Cardiac fibroblast (primary cell): ENCODE data around the gene RPL22.

Experiments used
- DNase-seq, 2 donors: peaks; one replicate each; pipeline versions ENCODE4 v3.0.0 to v3.0.0-alpha.2; 2010; ENCODE audit warnings: low read depth in 2 of 2
- H3K4me3 ChIP-seq, 2 donors: replicated peaks in 1 of 2; 1 replicate in 1 of 2; 2 replicates in 1 of 2; pipeline ENCODE4 v1.5.1; 2011; ENCODE audit warnings: low read depth in 2 of 2, low read length in 2 of 2, mild to moderate bottlenecking in 2 of 2, moderate library complexity in 1 of 2
- TF ChIP-seq, protein P1 (sequence below): IDR thresholded peaks from one replicate; pipeline ENCODE4 v1.5.1; 2011; ENCODE audit warnings: low read depth, mild to moderate bottlenecking, low read length, inconsistent platforms

Gene RPL22

DNA sequence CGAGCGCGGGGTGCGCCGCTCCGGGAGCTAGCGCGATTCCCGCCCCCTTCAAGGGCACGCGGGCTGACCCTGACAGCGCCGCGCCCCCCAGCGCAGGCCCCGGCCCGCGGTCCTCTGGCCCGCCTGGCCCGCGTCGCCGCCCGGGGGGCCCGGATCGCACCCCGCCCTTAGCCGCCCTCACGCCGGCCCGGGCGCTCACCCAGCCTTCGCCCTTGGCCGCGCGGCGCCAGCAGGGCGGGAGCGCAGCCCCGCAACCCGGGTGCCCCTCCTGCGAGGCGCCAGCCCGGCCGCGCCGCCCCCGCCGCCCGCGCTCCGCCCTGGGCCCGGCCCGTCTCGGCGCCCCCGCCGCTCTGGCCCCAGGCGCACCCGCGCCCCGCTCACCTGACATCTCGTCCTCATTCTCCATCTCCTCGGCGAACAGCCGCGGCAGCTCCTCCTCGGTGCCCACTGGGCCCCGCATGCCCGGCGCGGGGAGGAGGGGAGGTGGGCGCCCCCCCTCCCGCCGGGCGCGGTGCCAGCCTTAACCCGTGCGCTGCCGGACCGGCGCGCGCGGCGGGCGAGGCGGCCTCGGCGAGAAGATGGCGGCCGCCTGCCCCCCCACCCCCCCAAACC lies 19.7 kb downstream of the RPL22 start:
- TF ChIP-seq, protein P1, sequence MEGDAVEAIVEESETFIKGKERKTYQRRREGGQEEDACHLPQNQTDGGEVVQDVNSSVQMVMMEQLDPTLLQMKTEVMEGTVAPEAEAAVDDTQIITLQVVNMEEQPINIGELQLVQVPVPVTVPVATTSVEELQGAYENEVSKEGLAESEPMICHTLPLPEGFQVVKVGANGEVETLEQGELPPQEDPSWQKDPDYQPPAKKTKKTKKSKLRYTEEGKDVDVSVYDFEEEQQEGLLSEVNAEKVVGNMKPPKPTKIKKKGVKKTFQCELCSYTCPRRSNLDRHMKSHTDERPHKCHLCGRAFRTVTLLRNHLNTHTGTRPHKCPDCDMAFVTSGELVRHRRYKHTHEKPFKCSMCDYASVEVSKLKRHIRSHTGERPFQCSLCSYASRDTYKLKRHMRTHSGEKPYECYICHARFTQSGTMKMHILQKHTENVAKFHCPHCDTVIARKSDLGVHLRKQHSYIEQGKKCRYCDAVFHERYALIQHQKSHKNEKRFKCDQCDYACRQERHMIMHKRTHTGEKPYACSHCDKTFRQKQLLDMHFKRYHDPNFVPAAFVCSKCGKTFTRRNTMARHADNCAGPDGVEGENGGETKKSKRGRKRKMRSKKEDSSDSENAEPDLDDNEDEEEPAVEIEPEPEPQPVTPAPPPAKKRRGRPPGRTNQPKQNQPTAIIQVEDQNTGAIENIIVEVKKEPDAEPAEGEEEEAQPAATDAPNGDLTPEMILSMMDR = no peak
- no peak for DNase-seq
- H3K4me3 ChIP-seq = no peak overlapping the region

DNA sequence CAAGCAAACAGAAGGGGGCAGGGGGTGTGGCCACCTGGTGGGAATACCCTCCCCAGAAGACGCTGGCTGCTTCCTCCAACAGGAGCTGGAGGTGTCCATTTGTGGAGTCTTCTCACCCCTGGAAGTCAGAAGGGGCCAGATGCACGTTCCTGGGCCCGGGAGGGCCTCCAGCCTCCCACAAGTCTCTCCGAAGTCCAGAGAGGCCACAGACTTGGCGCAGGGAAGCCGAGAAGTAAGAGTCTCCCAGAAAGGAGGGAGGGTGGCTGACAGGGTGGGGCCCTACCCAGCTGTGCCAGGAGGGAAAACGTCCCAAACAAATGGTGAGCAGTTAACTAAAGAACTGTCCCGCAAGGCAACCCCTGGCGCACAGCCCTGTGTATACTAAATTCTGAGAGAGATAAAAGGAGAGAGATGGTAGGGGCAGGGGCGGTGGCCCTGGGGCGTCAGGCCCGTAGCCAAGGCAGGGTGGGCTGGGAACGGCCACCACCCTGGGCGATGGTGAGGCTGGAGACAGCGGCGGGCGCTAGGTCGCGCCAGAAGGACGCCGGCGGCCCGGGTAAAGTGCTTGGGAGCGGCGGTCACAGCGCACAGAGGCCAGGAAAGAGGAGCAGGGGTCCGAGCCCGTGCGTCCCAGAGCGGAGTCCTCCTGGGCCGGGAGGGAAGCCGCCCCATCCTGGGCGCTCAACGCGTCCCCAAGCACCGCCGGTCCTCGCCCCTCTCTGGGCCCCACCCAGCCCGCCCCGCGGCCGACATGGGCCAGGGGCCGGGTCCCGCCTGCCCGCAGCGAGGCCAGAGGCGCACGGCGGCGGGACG lies 20.4 kb downstream of the RPL22 start:
- H3K4me3 ChIP-seq = no peak overlapping the region
- TF ChIP-seq, protein P1 = no peak
- DNase-seq = no peak

DNA sequence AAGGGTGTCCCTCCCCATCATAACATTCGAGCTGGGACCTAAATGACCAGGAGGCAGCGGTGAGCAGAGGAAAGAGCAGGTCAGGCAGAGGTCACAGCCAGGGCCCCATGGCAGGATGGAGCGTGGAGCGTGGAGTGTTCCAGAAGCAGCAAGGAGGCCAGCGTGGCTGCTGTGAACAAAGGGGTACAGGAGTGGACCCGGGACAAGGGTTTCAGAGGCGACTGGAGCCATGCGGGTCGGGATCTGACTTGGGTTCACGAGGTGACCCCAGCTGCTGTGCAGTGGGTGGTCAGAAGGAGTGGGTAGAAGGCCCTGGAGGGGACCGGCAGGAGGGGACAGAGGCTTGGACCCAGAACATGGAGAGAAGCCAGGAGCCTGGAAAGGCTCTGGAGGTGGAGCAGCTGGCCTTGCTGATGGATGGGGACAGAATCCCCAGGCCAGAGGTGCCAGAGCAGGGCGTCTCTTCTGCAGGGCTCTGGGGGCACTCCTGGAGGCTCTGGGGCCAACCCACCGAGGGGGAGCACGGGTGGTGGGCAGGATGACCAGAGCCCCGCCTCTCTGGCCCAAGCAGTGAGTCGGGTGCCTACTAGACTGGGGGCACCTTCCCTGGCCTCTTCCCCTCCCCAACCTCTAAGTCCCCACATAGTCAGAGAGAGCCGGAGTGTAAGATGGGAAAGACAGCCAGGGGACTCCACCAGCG lies 21.6 kb downstream of the RPL22 start:
- TF ChIP-seq, protein P1 = no peak
- no peak overlapping the region for H3K4me3 ChIP-seq
- DNase-seq = no peak

DNA sequence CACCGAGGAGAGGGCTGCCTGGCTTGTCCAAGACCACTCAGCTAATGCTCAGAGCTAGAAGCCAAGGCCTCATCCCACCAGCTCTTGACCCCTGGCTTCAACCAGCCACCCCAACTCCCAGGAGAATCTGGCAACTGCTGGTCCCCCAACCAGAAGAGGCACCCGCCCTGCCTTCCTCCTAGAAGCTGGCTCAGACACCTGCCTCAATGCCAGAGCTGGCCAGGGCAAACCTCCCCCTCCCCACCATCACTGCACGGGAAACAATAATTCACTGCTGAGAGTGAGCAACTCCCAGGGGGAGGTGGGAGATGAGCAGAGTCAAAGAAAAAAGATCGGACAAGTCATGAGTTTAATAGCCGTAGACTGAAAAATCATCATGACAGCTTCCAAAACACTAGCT lies 22.6 kb downstream of the RPL22 start:
- TF ChIP-seq, protein P1 = no peak
- no peak overlapping the region for H3K4me3 ChIP-seq
- no peak for DNase-seq

DNA sequence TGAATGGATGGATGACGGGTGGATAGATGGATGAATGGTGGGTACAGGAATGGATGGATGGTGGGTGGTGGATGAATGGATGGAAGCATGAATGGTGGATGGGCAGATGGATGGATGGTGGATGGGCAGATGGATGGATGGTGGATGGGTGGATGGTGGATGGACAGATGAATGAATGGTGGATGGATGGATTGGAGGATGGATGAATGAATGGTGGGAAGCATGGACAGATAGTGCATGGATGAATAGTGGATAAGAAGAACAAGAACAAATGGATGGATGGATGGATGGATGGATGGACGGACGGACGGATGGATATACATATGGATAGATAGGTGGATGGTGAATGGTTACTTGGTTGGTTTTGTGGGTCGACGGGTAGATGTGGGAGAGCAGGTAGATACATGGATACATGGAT lies 24.0 kb downstream of the RPL22 start:
- DNase-seq = no peak
- H3K4me3 ChIP-seq = no peak overlapping the region
- TF ChIP-seq, protein P1 = no peak

DNA sequence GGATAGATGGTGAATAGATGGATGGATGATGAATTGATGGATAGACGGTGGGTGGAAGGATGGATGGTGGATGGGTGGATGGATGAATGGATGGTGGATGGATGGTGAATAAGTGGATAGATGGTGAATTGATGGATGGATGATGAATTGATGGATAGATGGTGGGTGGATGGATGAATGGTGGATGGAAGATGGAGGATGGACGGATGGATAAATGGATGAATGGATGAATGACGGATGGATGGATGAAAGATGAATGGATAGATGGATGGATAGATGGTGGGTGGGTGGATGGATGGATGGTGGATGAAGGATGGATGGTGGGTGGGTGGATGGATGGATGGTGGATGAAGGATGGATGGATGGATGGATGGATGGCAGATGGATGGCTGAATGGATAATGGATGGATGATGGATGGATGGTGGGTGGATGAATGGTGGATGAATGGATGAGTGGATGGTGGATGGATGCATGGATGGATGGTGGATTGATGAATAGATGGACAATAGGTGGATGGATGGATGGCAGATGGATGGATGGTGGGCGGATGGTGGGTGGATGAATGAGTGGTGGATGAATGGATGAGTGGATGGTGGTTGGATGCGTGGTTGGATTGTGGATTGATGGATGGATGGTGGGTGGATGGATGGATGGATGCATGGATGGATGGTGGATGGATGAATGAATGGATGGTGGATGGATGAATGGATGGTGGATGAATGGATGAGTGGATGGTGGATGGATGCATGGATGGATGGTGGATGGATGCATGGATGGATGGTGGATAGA lies 24.6 kb downstream of the RPL22 start:
- no peak overlapping the region for H3K4me3 ChIP-seq
- TF ChIP-seq, protein P1 = no peak
- DNase-seq = no peak
